Testis (tissue), 3 donors: ENCODE measurements around the gene TNKS1BP1. TPM values are rescaled to one million over a fixed set of nuclear protein-coding genes. Genes with fewer than 3 reads are reported as not detected.
"Not testable (repeated sequence)": the region's sequence is repeated elsewhere in the genome, so short reads cannot be mapped to it uniquely, and the experiment has no call there.

ENCODE experiments used
- DNase-seq: peaks from one replicate; pipeline ENCODE4 v3.0.0-alpha.2; 2019
- H3K27ac ChIP-seq, 2 donors: fragments of 200-600 bp; sonication (generic); one replicate each; pipeline ENCODE4 v1.5.1; 2019
- H3K27me3 ChIP-seq: fragments of 200-600 bp; sonication (generic); one replicate; pipeline ENCODE4 v1.5.1; 2019
- H3K36me3 ChIP-seq: fragments of 200-600 bp; sonication (generic); one replicate; pipeline ENCODE4 v1.5.1; 2017; ENCODE audit warnings: low read depth; ENCODE audit errors: missing control alignments
- H3K4me1 ChIP-seq: fragments of 200-600 bp; sonication (generic); one replicate; pipeline ENCODE4 v1.5.1; 2019
- H3K4me3 ChIP-seq, 2 donors: fragments of 200-600 bp; sonication (generic); one replicate each; pipeline ENCODE4 v1.5.1; 2017 to 2019
- H3K9me3 ChIP-seq: fragments of 200-600 bp; sonication (generic); one replicate; pipeline ENCODE4 v1.5.1; 2017
- POLR2A ChIP-seq: fragments of 450-650 bp; IDR thresholded peaks from one replicate; pipeline ENCODE4 v1.6.1; 2017; ENCODE audit warnings: antibody characterized with exemption, mild to moderate bottlenecking, moderate library complexity
- WGBS, 2 donors: methylation state at CpG; one replicate each; pipeline ENCODE4 v1.1.5; 2018; 5-methylcytosine and 5-hydroxymethylcytosine counted together
- intact Hi-C: fragments of 100-400 bp; cut with DNase I; formaldehyde crosslinking; loops from one replicate; pipeline ENCODE4 v1.15.1; 2023; ENCODE audit warnings: low total_unique reads
- polyA plus RNA-seq: library from polyadenylated mRNA; stranded (reverse); fragments of 350-450 nt; fragmentation: Illumina TruSeq; extraction: RNeasy Lipid Tissue Mini Kit (QIAGEN cat#74804); gene quantifications from one replicate; pipeline ENCODE4 v1.2.3, GENCODE V29; 2014; ENCODE audit warnings: low read depth, low replicate concordance; ENCODE audit not compliant: insufficient read depth
- total RNA-seq, 2 donors: library from RNA; depleted of rRNA; stranded (reverse); fragments of >200 nt; gene quantifications; one replicate each; pipeline ENCODE4 v1.2.3, GENCODE V29; 2016
- TF ChIP-seq, protein P1 (sequence below), 3 experiments: fragments of 450-650 bp in 2 of 3; fragments of 200-600 bp in 1 of 3; sonication (generic) in 1 of 3; IDR thresholded peaks; one replicate each; pipeline ENCODE4 v1.5.1; 2016 to 2019; ENCODE audit warnings: antibody characterized with exemption in 3 of 3, mild to moderate bottlenecking in 2 of 3, moderate library complexity in 1 of 3

TNKS1BP1 gene
- total and polyA plus RNA-seq, 3 donors from 2014 or later: 62.3 to 99.4 (median 85.2) TPM

- DNase-seq: no peak
- no peaks in the 10 kb centered on the region for H3K27me3 ChIP-seq
- TF ChIP-seq POLR2A: no peak
- TF ChIP-seq, protein P1, sequence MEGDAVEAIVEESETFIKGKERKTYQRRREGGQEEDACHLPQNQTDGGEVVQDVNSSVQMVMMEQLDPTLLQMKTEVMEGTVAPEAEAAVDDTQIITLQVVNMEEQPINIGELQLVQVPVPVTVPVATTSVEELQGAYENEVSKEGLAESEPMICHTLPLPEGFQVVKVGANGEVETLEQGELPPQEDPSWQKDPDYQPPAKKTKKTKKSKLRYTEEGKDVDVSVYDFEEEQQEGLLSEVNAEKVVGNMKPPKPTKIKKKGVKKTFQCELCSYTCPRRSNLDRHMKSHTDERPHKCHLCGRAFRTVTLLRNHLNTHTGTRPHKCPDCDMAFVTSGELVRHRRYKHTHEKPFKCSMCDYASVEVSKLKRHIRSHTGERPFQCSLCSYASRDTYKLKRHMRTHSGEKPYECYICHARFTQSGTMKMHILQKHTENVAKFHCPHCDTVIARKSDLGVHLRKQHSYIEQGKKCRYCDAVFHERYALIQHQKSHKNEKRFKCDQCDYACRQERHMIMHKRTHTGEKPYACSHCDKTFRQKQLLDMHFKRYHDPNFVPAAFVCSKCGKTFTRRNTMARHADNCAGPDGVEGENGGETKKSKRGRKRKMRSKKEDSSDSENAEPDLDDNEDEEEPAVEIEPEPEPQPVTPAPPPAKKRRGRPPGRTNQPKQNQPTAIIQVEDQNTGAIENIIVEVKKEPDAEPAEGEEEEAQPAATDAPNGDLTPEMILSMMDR (IDR thresholded peaks at IDR 0.05): no peak
- H3K36me3 ChIP-seq: no peaks in the 10 kb centered on the region
- 92 to 98% methylated on average over 7 to 27 of the region's 27 CpGs for WGBS, 2 donors
- peaks cover 24% of the 10 kb centered on the region for H3K4me1 ChIP-seq
- intact Hi-C loops: no loop called here
- no peak overlapping the region for H3K27ac ChIP-seq
- H3K4me3 ChIP-seq: no peak overlapping the region
- H3K9me3 ChIP-seq: no peaks in the 10 kb centered on the region
Observed at GRCh38 chr11:57301711-57302423, 22.9 kb downstream of the TNKS1BP1 start.

DNA sequence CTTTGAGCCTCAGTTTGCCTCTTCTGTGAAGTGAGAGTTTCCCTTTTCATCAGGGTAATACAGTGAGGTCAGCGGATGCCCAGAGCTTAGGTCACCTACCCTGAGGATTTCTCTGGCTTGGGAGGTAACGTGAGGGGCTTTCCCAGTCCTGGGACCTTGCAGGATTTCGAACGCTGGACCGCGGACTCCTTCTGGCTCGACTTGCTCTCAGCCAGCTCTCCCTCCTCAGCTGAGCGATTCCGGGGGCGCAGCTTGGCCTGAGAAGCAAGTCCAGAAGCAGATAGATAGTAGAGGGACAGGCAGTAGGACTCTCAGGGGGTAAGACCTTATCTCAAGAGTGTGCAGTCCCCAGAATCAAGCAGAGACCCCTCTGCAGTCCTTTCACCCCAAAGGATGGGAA lies 24.0 kb downstream of the TNKS1BP1 start:
- Histone ChIP-seq H3K27ac (no peak overlapping the region), H3K9me3 (no peaks in the 10 kb centered on the region), H3K4me3 (no peak overlapping the region), H3K27me3 (no peaks in the 10 kb centered on the region), H3K36me3 (no peaks in the 10 kb centered on the region), H3K4me1 (peaks cover 17% of the 10 kb centered on the region)
- TF ChIP-seq POLR2A: no peak
- TF ChIP-seq, protein P1 (IDR thresholded peaks at IDR 0.05): no peak
- 96 to 99% methylated on average over 10 of the region's 10 CpGs for WGBS, 2 donors
- DNase-seq: no peak
- intact Hi-C loops: no loop called here

DNA sequence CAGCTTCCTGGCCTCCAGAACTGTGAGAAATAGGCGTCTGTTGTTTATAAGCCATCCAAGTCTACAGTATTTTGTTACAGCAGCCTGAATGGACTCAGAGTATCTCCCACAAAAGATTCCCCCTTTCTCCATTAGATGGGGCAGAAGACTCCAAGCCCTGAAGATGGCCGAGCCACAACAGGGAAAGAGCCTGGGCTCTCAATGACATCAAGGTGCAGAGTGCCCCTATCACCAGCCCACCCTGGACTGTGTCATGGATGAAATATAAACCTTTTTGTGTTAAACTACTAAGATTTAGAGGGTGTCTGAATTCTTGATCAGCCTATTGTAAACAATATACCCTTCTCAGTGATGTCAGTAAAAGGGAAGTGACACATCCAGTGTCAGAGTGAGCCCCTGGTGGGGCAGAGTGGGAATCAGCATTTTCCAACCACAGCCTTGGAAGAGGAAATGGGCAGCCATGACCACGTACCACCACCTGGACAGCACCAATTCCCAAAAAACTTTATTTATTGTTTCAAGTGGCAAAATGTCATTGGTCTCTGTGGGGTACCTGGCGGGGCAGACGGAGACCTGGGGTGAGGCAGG lies 25.5 kb downstream of the TNKS1BP1 start:
- H3K36me3 ChIP-seq: no peaks in the 10 kb centered on the region
- intact Hi-C loops: no loop called here

GRCh38 chr11:57297221-57297620 lies 27.5 kb downstream of the TNKS1BP1 start:
- intact Hi-C loops: no loop called here
- Histone ChIP-seq H3K9me3 (no peaks in the 10 kb centered on the region), H3K4me3 (no peak overlapping the region), H3K36me3 (no peaks in the 10 kb centered on the region), H3K27me3 (no peaks in the 10 kb centered on the region), H3K27ac (no peak overlapping the region), H3K4me1 (peaks cover 7% of the 10 kb centered on the region)
- no peak for DNase-seq
- 85 to 94% methylated on average over 2 of the region's 2 CpGs for WGBS, 2 donors
- no peak for TF ChIP-seq POLR2A
- TF ChIP-seq, protein P1 (IDR thresholded peaks at IDR 0.05): no peak

More for the DNA sequence above, 25.5 kb downstream of the TNKS1BP1 start:
- peaks cover 11% of the 10 kb centered on the region for H3K4me1 ChIP-seq
- no peaks in the 10 kb centered on the region for H3K27me3 ChIP-seq
- WGBS, 2 donors: 97 to 100% methylated on average over 5 of the region's 5 CpGs
- TF ChIP-seq, protein P1 (IDR thresholded peaks at IDR 0.05): no peak
- no peak for TF ChIP-seq POLR2A
- DNase-seq: no peak
- H3K4me3 ChIP-seq: no peak overlapping the region
- no peak overlapping the region for H3K27ac ChIP-seq
- no peaks in the 10 kb centered on the region for H3K9me3 ChIP-seq

GRCh38 chr11:57296205-57296604 lies 28.5 kb downstream of the TNKS1BP1 start:
- H3K36me3 ChIP-seq, H3K4me3 ChIP-seq, H3K9me3 ChIP-seq, H3K4me1 ChIP-seq, H3K27me3 ChIP-seq, intact Hi-C loops, DNase-seq, H3K27ac ChIP-seq: not testable (repeated sequence)
- WGBS, 2 donors: 96 to 97% methylated on average over 3 of the region's 3 CpGs
